Subcutaneous adipose tissue (tissue), 4 donors: ENCODE data around the gene CCBE1. TPM values are rescaled to one million over a fixed set of nuclear protein-coding genes. Genes with fewer than 3 reads are reported as not detected.

ENCODE experiments used
- CTCF ChIP-seq: fragments of 450-650 bp; IDR thresholded peaks from one replicate; pipeline ENCODE4 v1.5.1; 2016; ENCODE audit warnings: low read depth, mild to moderate bottlenecking, control low read depth, antibody characterized with exemption, moderate library complexity
- total RNA-seq, 4 donors: library from RNA; depleted of rRNA; stranded (reverse); fragments of >200 nt; gene quantifications; one replicate each; pipeline ENCODE4 v1.1.0, GENCODE V29; 2016

Gene CCBE1
- total RNA-seq, 4 donors from 2014 or later: 2.6 to 12.4 (median 6.1) TPM

DNA sequence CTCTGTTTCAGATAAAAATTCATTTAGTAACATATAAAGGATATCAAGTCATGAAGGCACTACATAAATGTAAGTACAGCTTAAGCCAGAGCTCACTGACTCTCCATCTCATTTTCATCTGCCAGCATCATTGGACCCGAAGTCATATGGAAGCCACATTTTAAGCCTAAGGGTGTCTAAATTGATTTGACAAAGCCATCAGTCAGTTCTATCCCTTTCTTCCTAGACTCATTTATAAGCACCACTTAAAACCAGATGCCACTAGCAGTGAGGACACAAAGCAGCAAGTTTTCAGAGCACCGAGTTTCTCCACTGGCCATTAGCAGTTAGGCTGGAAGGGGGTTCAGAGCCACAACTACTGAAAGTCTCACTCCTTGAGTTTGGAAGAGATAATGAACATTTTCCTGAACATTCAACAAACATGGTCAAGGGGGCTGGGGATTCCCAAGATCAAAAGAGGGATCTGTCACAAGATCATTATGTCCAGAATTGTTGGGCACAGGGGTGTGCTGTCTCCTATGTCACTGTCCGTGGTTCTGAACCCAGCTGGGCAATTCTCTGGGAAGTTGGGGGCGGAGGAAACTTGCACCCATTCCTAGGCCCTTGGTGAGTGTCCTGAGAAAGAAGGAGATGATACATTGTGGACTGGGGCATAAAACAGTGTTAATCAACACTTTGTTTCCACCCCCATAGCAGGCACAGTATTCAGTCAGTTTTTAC, 179.6 kb downstream of the CCBE1 start:
- no peak for TF ChIP-seq CTCF

- TF ChIP-seq CTCF: no peak
Observed at GRCh38 chr18:59516356-59517155, 180.7 kb downstream of the CCBE1 start.

DNA sequence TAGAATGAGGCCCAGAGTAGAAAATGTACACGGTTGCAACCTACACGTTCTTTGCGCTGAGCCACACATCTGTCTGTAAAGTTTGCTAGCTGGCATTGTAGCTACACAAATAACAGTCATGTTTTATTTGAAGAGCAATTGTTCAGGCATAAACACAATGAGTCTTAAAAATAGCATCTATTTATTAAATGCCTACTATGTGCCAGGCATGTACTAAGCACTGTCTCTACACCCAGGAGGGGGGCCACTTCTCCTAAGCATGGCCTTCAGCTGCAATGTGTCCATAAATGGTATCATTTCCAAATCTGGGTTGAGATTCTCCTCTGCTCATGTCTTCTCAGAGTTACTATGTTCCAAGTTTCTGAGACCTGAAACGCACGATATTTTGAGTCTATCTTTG, 182.1 kb downstream of the CCBE1 start:
- no peak for TF ChIP-seq CTCF

- TF ChIP-seq CTCF: no peak
Observed at GRCh38 chr18:59514203-59514602, 183.0 kb downstream of the CCBE1 start.

DNA sequence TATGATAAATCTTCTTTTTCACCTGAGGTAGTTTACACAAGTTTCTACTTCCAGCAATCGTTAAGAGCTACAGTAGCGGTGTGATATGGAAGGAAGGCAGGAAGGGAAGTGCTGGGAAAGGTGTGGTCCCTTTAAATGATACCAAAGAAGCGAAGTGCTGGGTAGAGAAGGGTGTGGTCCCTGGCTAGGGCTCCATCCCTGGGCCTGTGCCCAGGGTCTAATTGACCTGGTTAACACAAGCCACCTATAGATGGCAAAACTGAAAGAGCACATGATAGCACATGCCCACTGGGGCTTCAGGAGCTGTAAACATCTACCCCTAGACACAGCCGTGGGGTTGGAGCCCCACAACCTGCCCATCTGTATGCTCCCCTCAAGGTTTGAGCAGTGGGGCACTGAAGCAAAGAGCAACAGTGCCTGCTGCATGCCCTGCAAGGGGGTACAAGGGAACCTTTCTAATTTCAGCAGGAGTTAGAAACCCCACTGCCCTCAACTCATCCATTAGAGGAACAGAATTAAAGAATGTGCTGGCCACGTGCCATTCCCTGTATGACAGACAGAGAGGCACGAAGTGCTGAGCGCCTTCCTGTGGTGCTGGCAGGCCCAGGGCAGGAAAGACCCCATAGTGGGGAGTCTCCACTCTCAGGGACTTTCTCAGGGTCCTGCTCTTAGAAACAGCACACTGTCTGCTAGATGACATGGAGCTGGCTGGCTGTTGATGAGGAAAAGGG, 185.0 kb downstream of the CCBE1 start:
- TF ChIP-seq CTCF: no peak

- TF ChIP-seq CTCF: no peak
Observed at GRCh38 chr18:59509481-59510442, 187.5 kb downstream of the CCBE1 start.
